GM21529 (cell line): ENCODE data around the gene SYT17.

Experiments
- ATAC-seq: cut with Tn5 transposase; IDR thresholded peaks from one replicate; pipeline ENCODE4 v1.9.1; 2021; ENCODE audit not compliant: unreplicated experiment

SYT17 gene

GRCh38 chr16:19138601-19139000 lies 29.4 kb upstream of the SYT17 start:
- ATAC-seq, result no peak

- no peak for ATAC-seq
Observed at GRCh38 chr16:19139436-19140091, 28.5 kb upstream of the SYT17 start.

GRCh38 chr16:19140396-19140795 lies 27.6 kb upstream of the SYT17 start:
- no peak for ATAC-seq

GRCh38 chr16:19142939-19143598 lies 25.0 kb upstream of the SYT17 start:
- no peak for ATAC-seq

- ATAC-seq, result no peak
Observed at GRCh38 chr16:19143599-19143956, 24.5 kb upstream of the SYT17 start.

GRCh38 chr16:19145010-19145409 lies 23.0 kb upstream of the SYT17 start:
- ATAC-seq, result no peak

- no peak for ATAC-seq
Observed at GRCh38 chr16:19147126-19147525, 20.9 kb upstream of the SYT17 start.

- ATAC-seq, result no peak
Observed at GRCh38 chr16:19147627-19148026, 20.4 kb upstream of the SYT17 start.

GRCh38 chr16:19148189-19148588 lies 19.9 kb upstream of the SYT17 start:
- ATAC-seq, result no peak

GRCh38 chr16:19151310-19151709 lies 16.7 kb upstream of the SYT17 start:
- no peak for ATAC-seq

GRCh38 chr16:19152042-19152441 lies 16.0 kb upstream of the SYT17 start:
- ATAC-seq, result no peak

GRCh38 chr16:19153876-19154275 lies 14.2 kb upstream of the SYT17 start:
- ATAC-seq, result no peak

- ATAC-seq, result no peak
Observed at GRCh38 chr16:19162085-19162484, 6.0 kb upstream of the SYT17 start.

GRCh38 chr16:19163215-19163614 lies 4.8 kb upstream of the SYT17 start:
- no peak for ATAC-seq

- ATAC-seq, result no peak
Observed at GRCh38 chr16:19164285-19164684, 3.8 kb upstream of the SYT17 start.

GRCh38 chr16:19165101-19165500 lies 2.9 kb upstream of the SYT17 start:
- no peak for ATAC-seq

GRCh38 chr16:19166500-19166899 lies 1.5 kb upstream of the SYT17 start:
- no peak for ATAC-seq

GRCh38 chr16:19168371-19169081 lies 486 bp downstream of the SYT17 start:
- no peak for ATAC-seq

- ATAC-seq, result no peak
Observed at GRCh38 chr16:19169082-19169639, 1.1 kb downstream of the SYT17 start.

GRCh38 chr16:19170043-19170655 lies 2.1 kb downstream of the SYT17 start:
- ATAC-seq, result no peak

GRCh38 chr16:19172098-19172780 lies 4.2 kb downstream of the SYT17 start:
- no peak for ATAC-seq
